ENCODE measurements around the gene LYZL4.

DNA sequence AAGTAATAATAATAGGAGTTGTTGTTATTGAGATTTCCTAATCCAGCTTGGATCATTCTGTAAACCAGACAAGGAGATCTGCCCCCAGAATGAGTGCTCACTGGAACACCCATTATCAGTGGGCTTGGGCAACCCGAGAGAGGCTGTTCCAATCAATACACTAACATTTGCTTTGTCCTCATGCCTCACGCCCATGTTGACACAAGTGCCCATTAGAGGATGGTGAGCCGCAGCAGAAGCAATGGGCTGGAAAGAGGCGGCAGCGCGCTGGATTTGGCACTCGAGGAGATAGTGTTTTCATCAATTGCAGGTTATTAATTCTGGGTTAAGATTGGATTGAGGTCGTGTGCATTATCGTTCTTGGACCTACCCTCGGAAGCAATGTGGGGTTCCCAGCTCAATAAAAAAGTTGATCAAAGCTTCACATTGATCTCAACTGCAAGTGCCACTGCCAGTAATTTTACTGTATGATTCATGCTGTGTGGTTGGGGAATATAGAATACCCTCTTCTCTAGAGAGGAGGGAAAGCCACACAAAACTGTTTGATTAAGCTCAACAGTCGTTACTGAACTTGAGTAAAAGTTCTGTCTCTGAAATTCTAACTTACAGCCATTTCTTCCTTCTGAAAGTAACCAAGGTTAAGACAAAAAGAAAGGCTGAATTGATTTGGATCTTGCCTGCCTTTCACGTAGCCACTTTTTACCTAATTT lies 15.7 kb downstream of the LYZL4 start:
- no peak for TF ChIP-seq CTCF (IDR thresholded peaks at IDR 0.05; ENCODE audit: low read depth, low read length)
- TF ChIP-seq POLR2A (IDR thresholded peaks at IDR 0.05; ENCODE audit: extremely low read depth, insufficient read length) = no peak
- no peak for TF ChIP-seq MAX (IDR thresholded peaks at IDR 0.05; ENCODE audit: low read depth, low read length)
- no peak for TF ChIP-seq MYC (IDR thresholded peaks at IDR 0.05; ENCODE audit: low read depth, low read length)
